Measurements from ENCODE around the gene UMPS. TPM values are rescaled to one million over a fixed set of nuclear protein-coding genes. Genes with fewer than 3 reads are reported as not detected.
"Not testable (repeated sequence)": the region's sequence is repeated elsewhere in the genome, so short reads cannot be mapped to it uniquely, and the experiment has no call there.

The UMPS gene
- total RNA-seq, 1 donor from 2014 or later = 39.3 TPM

GRCh38 chr3:124779116-124779515, 48.9 kb downstream of the UMPS start:
- intact Hi-C loops (cut with micrococcal nuclease) = no loop called here

GRCh38 chr3:124779751-124780191, 49.5 kb downstream of the UMPS start:
- intact Hi-C loops (cut with micrococcal nuclease) = no loop called here

GRCh38 chr3:124780356-124780755, 50.1 kb downstream of the UMPS start:
- intact Hi-C loops (cut with micrococcal nuclease) = no loop called here

GRCh38 chr3:124780761-124781475, 50.7 kb downstream of the UMPS start:
- intact Hi-C loops (cut with micrococcal nuclease) = no loop called here

- intact Hi-C loops (cut with micrococcal nuclease) = no loop called here
Observed at GRCh38 chr3:124781476-124782376, 51.5 kb downstream of the UMPS start.

GRCh38 chr3:124782377-124782712, 52.1 kb downstream of the UMPS start:
- intact Hi-C loops (cut with micrococcal nuclease) = not testable (repeated sequence)

GRCh38 chr3:124783696-124784095, 53.4 kb downstream of the UMPS start:
- intact Hi-C loops (cut with micrococcal nuclease) = no loop called here

- intact Hi-C loops (cut with micrococcal nuclease) = no loop called here
Observed at GRCh38 chr3:124784686-124785382, 54.6 kb downstream of the UMPS start.

- intact Hi-C loops (cut with micrococcal nuclease) = no loop called here
Observed at GRCh38 chr3:124785973-124786372, 55.7 kb downstream of the UMPS start.

GRCh38 chr3:124786511-124787241, 56.4 kb downstream of the UMPS start:
- intact Hi-C loops (cut with micrococcal nuclease) = no loop called here

GRCh38 chr3:124787476-124788195, 57.4 kb downstream of the UMPS start:
- intact Hi-C loops (cut with micrococcal nuclease) = no loop called here

- intact Hi-C loops (cut with micrococcal nuclease) = no loop called here
Observed at GRCh38 chr3:124788254-124788745, 58.0 kb downstream of the UMPS start.

- intact Hi-C loops (cut with micrococcal nuclease) = not testable (repeated sequence)
Observed at GRCh38 chr3:124789103-124789502, 58.9 kb downstream of the UMPS start.

- intact Hi-C loops (cut with micrococcal nuclease) = no loop called here
Observed at GRCh38 chr3:124791142-124791541, 60.9 kb downstream of the UMPS start.

- intact Hi-C loops (cut with micrococcal nuclease) = no loop called here
Observed at GRCh38 chr3:124791639-124792151, 61.4 kb downstream of the UMPS start.

- intact Hi-C loops (cut with micrococcal nuclease) = no loop called here
Observed at GRCh38 chr3:124792341-124793040, 62.2 kb downstream of the UMPS start.

- intact Hi-C loops (cut with micrococcal nuclease) = no loop called here
Observed at GRCh38 chr3:124793054-124793739, 62.9 kb downstream of the UMPS start.

- intact Hi-C loops (cut with micrococcal nuclease) = no loop called here
Observed at GRCh38 chr3:124796477-124796876, 66.2 kb downstream of the UMPS start.

GRCh38 chr3:124797426-124797945, 67.2 kb downstream of the UMPS start:
- intact Hi-C loops (cut with micrococcal nuclease) = no loop called here

Data from T-helper 2 cell treated with Interferon-gamma antibody and Interleukin-4, amounts not matched to agents 100 ng/mL and 5 ng/mL, for 36 hours (primary cell).